HAP-1 (cell line): Measurements from ENCODE around the gene AVEN.
"Not testable (repeated sequence)": the region's sequence is repeated elsewhere in the genome, so short reads cannot be mapped to it uniquely, and the experiment has no call there.

Experiments
- DNase-seq, 2 experiments: peaks; one replicate each; pipeline ENCODE4 v3.0.0-alpha.2; 2016 to 2020; ENCODE audit warnings: low spot score in 2 of 2
- H3K27me3 ChIP-seq: fragments of 250-450 bp; sonication (Bioruptor Pico); 2 replicates; pipeline ENCODE4 v1.5.1; 2020; ENCODE audit warnings: low read depth, mild to moderate bottlenecking, moderate library complexity
- H3K36me3 ChIP-seq: fragments of 250-450 bp; sonication (Bioruptor Pico); replicated peaks from 2 replicates; pipeline ENCODE4 v1.5.1; 2020; ENCODE audit warnings: mild to moderate bottlenecking
- H3K4me1 ChIP-seq: fragments of 250-450 bp; sonication (Bioruptor Pico); 2 replicates; pipeline ENCODE4 v1.5.1; 2020; ENCODE audit warnings: mild to moderate bottlenecking
- H3K4me3 ChIP-seq: fragments of 250-450 bp; sonication (Bioruptor Pico); 2 replicates; pipeline ENCODE4 v1.5.1; 2020; ENCODE audit warnings: mild to moderate bottlenecking, moderate library complexity
- H3K9me3 ChIP-seq: fragments of 250-450 bp; sonication (Bioruptor Pico); 2 replicates; pipeline ENCODE4 v1.5.1; 2020; ENCODE audit warnings: mild to moderate bottlenecking, moderate library complexity
- in situ Hi-C: fragments of 300-500 bp; cut with MboI; formaldehyde crosslinking; loops from 3 replicates; pipeline ENCODE4 v1.14.3; 2020; ENCODE audit warnings: low sequenced_read_pairs, inconsistent platforms, mixed read lengths

AVEN gene

GRCh38 chr15:33834892-33835743 is 203.9 kb downstream of the AVEN start:
- no peaks in the 10 kb centered on the region for H3K9me3 ChIP-seq
- no peak for DNase-seq
- H3K4me3 ChIP-seq = no peak overlapping the region
- H3K27me3 ChIP-seq = no peaks in the 10 kb centered on the region
- no peaks in the 10 kb centered on the region for H3K4me1 ChIP-seq
- in situ Hi-C loops = no loop called here
- no peaks in the 10 kb centered on the region for H3K36me3 ChIP-seq

GRCh38 chr15:33831646-33832045 is 207.4 kb downstream of the AVEN start:
- H3K27me3 ChIP-seq = no peaks in the 10 kb centered on the region
- H3K4me3 ChIP-seq = no peak overlapping the region
- H3K9me3 ChIP-seq = no peaks in the 10 kb centered on the region
- no peaks in the 10 kb centered on the region for H3K4me1 ChIP-seq
- in situ Hi-C loops = no loop called here
- DNase-seq = no peak
- no peaks in the 10 kb centered on the region for H3K36me3 ChIP-seq

- no peaks in the 10 kb centered on the region for H3K4me1 ChIP-seq
- no peaks in the 10 kb centered on the region for H3K27me3 ChIP-seq
- no peaks in the 10 kb centered on the region for H3K36me3 ChIP-seq
- H3K9me3 ChIP-seq = no peaks in the 10 kb centered on the region
- no peak overlapping the region for H3K4me3 ChIP-seq
- in situ Hi-C loops = no loop called here
- no peak for DNase-seq
These were observed 208.7 kb downstream of the AVEN start for GRCh38 chr15:33830351-33830750.

- in situ Hi-C loops = no loop called here
- Histone ChIP-seq H3K4me1 (no peaks in the 10 kb centered on the region), H3K27me3 (no peaks in the 10 kb centered on the region), H3K4me3 (no peak overlapping the region), H3K36me3 (no peaks in the 10 kb centered on the region), H3K9me3 (no peaks in the 10 kb centered on the region)
- no peak for DNase-seq
These were observed 212.8 kb downstream of the AVEN start for GRCh38 chr15:33826201-33826600.

- Histone ChIP-seq H3K27me3 (no peaks in the 10 kb centered on the region), H3K36me3 (no peaks in the 10 kb centered on the region), H3K4me3 (no peak overlapping the region), H3K9me3 (no peaks in the 10 kb centered on the region), H3K4me1 (no peaks in the 10 kb centered on the region)
- in situ Hi-C loops = no loop called here
- DNase-seq = no peak
These were observed 213.6 kb downstream of the AVEN start for GRCh38 chr15:33825453-33825852.

GRCh38 chr15:33823119-33823518 is 215.9 kb downstream of the AVEN start:
- in situ Hi-C loops = no loop called here
- no peak overlapping the region for H3K4me3 ChIP-seq
- H3K4me1 ChIP-seq = no peaks in the 10 kb centered on the region
- H3K36me3 ChIP-seq = no peaks in the 10 kb centered on the region
- no peaks in the 10 kb centered on the region for H3K9me3 ChIP-seq
- no peak for DNase-seq
- no peaks in the 10 kb centered on the region for H3K27me3 ChIP-seq

- no peaks in the 10 kb centered on the region for H3K9me3 ChIP-seq
- no peak overlapping the region for H3K4me3 ChIP-seq
- no peaks in the 10 kb centered on the region for H3K27me3 ChIP-seq
- H3K36me3 ChIP-seq = no peaks in the 10 kb centered on the region
- no peaks in the 10 kb centered on the region for H3K4me1 ChIP-seq
- DNase-seq = no peak
- in situ Hi-C loops = no loop called here
These were observed 216.5 kb downstream of the AVEN start for GRCh38 chr15:33822479-33822878.

GRCh38 chr15:33819499-33819898 is 219.5 kb downstream of the AVEN start:
- H3K36me3 ChIP-seq, H3K4me3 ChIP-seq, DNase-seq, in situ Hi-C loops, H3K27me3 ChIP-seq, H3K4me1 ChIP-seq, H3K9me3 ChIP-seq: not testable (repeated sequence)
